GM19467 (cell line): Measurements from ENCODE around the gene NID2.

Experiments used
- ATAC-seq: cut with Tn5 transposase; IDR thresholded peaks from one replicate; pipeline ENCODE4 v1.9.1; 2021; ENCODE audit warnings: mild to moderate bottlenecking, moderate library complexity; ENCODE audit not compliant: unreplicated experiment

NID2 gene

GRCh38 chr14:52080158-52080800 lies 11.4 kb upstream of the NID2 start:
- no peak for ATAC-seq

GRCh38 chr14:52079239-52079959 lies 10.5 kb upstream of the NID2 start:
- ATAC-seq: no peak

GRCh38 chr14:52078721-52079120 lies 9.9 kb upstream of the NID2 start:
- no peak for ATAC-seq

GRCh38 chr14:52078095-52078531 lies 9.3 kb upstream of the NID2 start:
- no peak for ATAC-seq

GRCh38 chr14:52077256-52077979 lies 8.6 kb upstream of the NID2 start:
- no peak for ATAC-seq

GRCh38 chr14:52076334-52076733 lies 7.5 kb upstream of the NID2 start:
- no peak for ATAC-seq

GRCh38 chr14:52075371-52075770 lies 6.5 kb upstream of the NID2 start:
- ATAC-seq: no peak

GRCh38 chr14:52073251-52073650 lies 4.4 kb upstream of the NID2 start:
- ATAC-seq: no peak

GRCh38 chr14:52072266-52072780 lies 3.5 kb upstream of the NID2 start:
- ATAC-seq: no peak

GRCh38 chr14:52071675-52072074 lies 2.8 kb upstream of the NID2 start:
- no peak for ATAC-seq

GRCh38 chr14:52070051-52070431 lies 1.2 kb upstream of the NID2 start:
- ATAC-seq: no peak

- no peak for ATAC-seq
These were observed 620 bp upstream of the NID2 start for GRCh38 chr14:52069307-52070050.

GRCh38 chr14:52067873-52068614 lies 815 bp downstream of the NID2 start:
- no peak for ATAC-seq

GRCh38 chr14:52064174-52064573 lies 4.7 kb downstream of the NID2 start:
- no peak for ATAC-seq

- ATAC-seq: no peak
These were observed 5.8 kb downstream of the NID2 start for GRCh38 chr14:52063052-52063462.

GRCh38 chr14:52061890-52062289 lies 7.0 kb downstream of the NID2 start:
- no peak for ATAC-seq

- ATAC-seq: no peak
These were observed 7.5 kb downstream of the NID2 start for GRCh38 chr14:52061390-52061789.

- ATAC-seq: no peak
These were observed 8.8 kb downstream of the NID2 start for GRCh38 chr14:52060080-52060479.

- no peak for ATAC-seq
These were observed 9.2 kb downstream of the NID2 start for GRCh38 chr14:52059649-52060048.

- no peak for ATAC-seq
These were observed 10.5 kb downstream of the NID2 start for GRCh38 chr14:52058341-52058740.
